Measurements from ENCODE around the gene CACNA1C. TPM values are rescaled to one million over a fixed set of nuclear protein-coding genes. Genes with fewer than 3 reads are reported as not detected.

Gene CACNA1C
- polyA plus RNA-seq, 4 donors = 0.67 to 2.5 (median 2.0) TPM

GRCh38 chr12:2570562-2570961 is 517.8 kb downstream of the CACNA1C start:
- Histone ChIP-seq H3K27me3 (ENCODE audit: control insufficient read depth in 3 of 3, insufficient read depth in 3 of 3, low read length in 3 of 3) (no peaks in the 10 kb centered on the region), H3K4me1 (ENCODE audit: control insufficient read depth in 3 of 3, insufficient read depth in 2 of 3, low read depth in 1 of 3, low read length in 2 of 3) (no peaks in the 10 kb centered on the region), H3K36me3 (ENCODE audit: control insufficient read depth in 3 of 3, insufficient read depth in 2 of 3, low read depth in 1 of 3, low read length in 3 of 3) (no peaks in the 10 kb centered on the region), H3K27ac (ENCODE audit: low read depth in 1 of 3, low read length in 2 of 3) (no peak overlapping the region), H3K4me3 (ENCODE audit: low read depth in 1 of 3, low read length in 3 of 3) (no peak overlapping the region), H3K9me3 (ENCODE audit: control insufficient read depth in 2 of 2, insufficient read depth in 1 of 2, low read depth in 1 of 2, low read length in 1 of 2) (no peaks in the 10 kb centered on the region)
- FAIRE-seq = no peak
- no peak for DNase-seq
- 84 to 87% (median 84%) methylated on average over 7 of the region's 7 CpGs for WGBS, 3 donors

DNA sequence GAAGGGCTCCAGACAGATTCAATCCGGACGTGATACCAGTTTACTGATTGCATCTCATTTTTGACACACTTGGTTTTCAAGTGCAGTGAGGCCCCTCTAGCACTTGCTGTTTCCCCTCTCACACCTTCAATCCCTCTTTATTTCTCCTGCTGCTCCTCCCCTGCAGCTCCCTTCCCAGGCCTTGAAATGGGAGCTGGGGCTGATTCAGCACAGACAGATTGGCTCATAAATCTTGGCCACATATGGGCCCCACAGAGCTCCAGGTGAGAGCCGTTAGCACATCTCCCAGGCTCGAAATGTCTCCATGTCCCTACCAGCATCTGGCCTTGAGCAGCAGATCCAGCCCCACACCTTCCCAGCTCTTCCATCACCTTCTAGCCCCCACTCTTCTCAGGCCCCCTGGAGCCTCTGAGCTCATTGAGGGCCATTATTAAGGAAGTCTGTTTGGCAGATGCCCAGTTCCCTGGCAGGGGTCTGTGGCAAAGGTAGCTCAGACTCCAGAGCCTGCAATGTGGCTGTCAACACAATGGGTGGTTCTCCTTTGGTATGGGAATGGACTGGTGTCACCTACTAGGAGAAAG is 521.7 kb downstream of the CACNA1C start:
- DNase-seq = no peak
- Histone ChIP-seq H3K4me3 (ENCODE audit: low read depth in 1 of 3, low read length in 3 of 3) (no peak overlapping the region), H3K36me3 (ENCODE audit: control insufficient read depth in 3 of 3, insufficient read depth in 2 of 3, low read depth in 1 of 3, low read length in 3 of 3) (no peaks in the 10 kb centered on the region), H3K9me3 (ENCODE audit: control insufficient read depth in 2 of 2, insufficient read depth in 1 of 2, low read depth in 1 of 2, low read length in 1 of 2) (no peaks in the 10 kb centered on the region), H3K27ac (ENCODE audit: low read depth in 1 of 3, low read length in 2 of 3) (no peak overlapping the region), H3K27me3 (ENCODE audit: control insufficient read depth in 3 of 3, insufficient read depth in 3 of 3, low read length in 3 of 3) (no peaks in the 10 kb centered on the region), H3K4me1 (ENCODE audit: control insufficient read depth in 3 of 3, insufficient read depth in 2 of 3, low read depth in 1 of 3, low read length in 2 of 3) (no peaks in the 10 kb centered on the region)
- no peak for FAIRE-seq
- 90 to 96% (median 91%) methylated on average over 4 of the region's 4 CpGs for WGBS, 3 donors

DNA sequence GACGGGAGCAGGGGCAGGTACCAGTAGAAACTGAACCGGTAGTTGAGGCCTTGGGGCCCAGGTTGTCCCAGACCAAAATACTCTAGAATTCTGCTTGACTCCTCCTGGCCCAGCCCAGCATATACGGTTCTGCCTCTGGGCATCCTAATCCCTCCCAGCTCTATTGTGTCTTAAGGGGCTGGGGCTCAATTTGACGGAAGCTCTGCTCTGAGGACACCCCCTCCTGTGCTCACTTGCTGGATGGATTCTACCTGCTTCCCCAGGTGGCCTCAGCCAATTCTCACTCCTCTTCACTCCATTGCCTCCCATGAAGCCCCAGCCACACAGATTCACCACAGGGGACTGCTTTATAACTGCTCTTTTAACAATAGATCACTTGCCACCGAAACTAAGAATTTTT is 522.5 kb downstream of the CACNA1C start:
- H3K9me3 ChIP-seq (ENCODE audit: control insufficient read depth in 2 of 2, insufficient read depth in 1 of 2, low read depth in 1 of 2, low read length in 1 of 2) = no peaks in the 10 kb centered on the region
- DNase-seq = no peak
- H3K4me3 ChIP-seq (ENCODE audit: low read depth in 1 of 3, low read length in 3 of 3) = no peak overlapping the region
- no peaks in the 10 kb centered on the region for H3K27me3 ChIP-seq (ENCODE audit: control insufficient read depth in 3 of 3, insufficient read depth in 3 of 3, low read length in 3 of 3)
- WGBS, 3 donors = 53 to 75% (median 58%) methylated on average over 5 of the region's 5 CpGs
- no peaks in the 10 kb centered on the region for H3K36me3 ChIP-seq (ENCODE audit: control insufficient read depth in 3 of 3, insufficient read depth in 2 of 3, low read depth in 1 of 3, low read length in 3 of 3)
- no peak for FAIRE-seq
- no peaks in the 10 kb centered on the region for H3K4me1 ChIP-seq (ENCODE audit: control insufficient read depth in 3 of 3, insufficient read depth in 2 of 3, low read depth in 1 of 3, low read length in 2 of 3)
- no peak overlapping the region for H3K27ac ChIP-seq (ENCODE audit: low read depth in 1 of 3, low read length in 2 of 3)

DNA sequence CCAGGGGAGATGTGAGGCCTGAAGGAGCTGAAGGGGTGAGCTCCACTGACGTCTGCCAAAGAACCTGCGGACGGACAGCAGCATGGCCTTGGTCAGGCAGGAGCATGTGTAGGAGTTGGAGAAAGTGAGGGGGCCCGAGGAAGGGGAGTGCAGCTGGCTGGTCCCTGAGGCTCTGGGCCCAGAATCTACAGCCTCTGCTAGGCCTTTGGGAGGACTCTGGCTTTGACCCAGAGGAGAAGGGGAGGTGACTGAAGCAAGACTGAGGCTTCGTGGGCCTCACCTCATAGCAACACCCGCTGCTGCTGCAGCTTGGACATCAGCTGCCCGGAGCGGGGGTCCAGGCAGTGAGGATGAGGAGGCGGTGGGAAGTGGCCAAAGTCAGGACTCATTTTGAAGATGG is 525.4 kb downstream of the CACNA1C start:
- Histone ChIP-seq H3K4me1 (ENCODE audit: control insufficient read depth in 3 of 3, insufficient read depth in 2 of 3, low read depth in 1 of 3, low read length in 2 of 3) (no peaks in the 10 kb centered on the region), H3K9me3 (ENCODE audit: control insufficient read depth in 2 of 2, insufficient read depth in 1 of 2, low read depth in 1 of 2, low read length in 1 of 2) (no peaks in the 10 kb centered on the region), H3K36me3 (ENCODE audit: control insufficient read depth in 3 of 3, insufficient read depth in 2 of 3, low read depth in 1 of 3, low read length in 3 of 3) (no peaks in the 10 kb centered on the region), H3K4me3 (ENCODE audit: low read depth in 1 of 3, low read length in 3 of 3) (no peak overlapping the region), H3K27ac (ENCODE audit: low read depth in 1 of 3, low read length in 2 of 3) (no peak overlapping the region), H3K27me3 (ENCODE audit: control insufficient read depth in 3 of 3, insufficient read depth in 3 of 3, low read length in 3 of 3) (peaks cover 0 to 6% (median 0%) of the 10 kb centered on the region in 3 donors)
- no peak for DNase-seq
- FAIRE-seq = no peak
- 92 to 94% (median 92%) methylated on average over 9 of the region's 9 CpGs for WGBS, 3 donors

GRCh38 chr12:2578772-2579171 is 526.0 kb downstream of the CACNA1C start:
- H3K4me3 ChIP-seq (ENCODE audit: low read depth in 1 of 3, low read length in 3 of 3) = no peak overlapping the region
- FAIRE-seq (no peak), DNase-seq (no peak)
- H3K36me3 ChIP-seq (ENCODE audit: control insufficient read depth in 3 of 3, insufficient read depth in 2 of 3, low read depth in 1 of 3, low read length in 3 of 3) = no peaks in the 10 kb centered on the region
- no peak overlapping the region for H3K27ac ChIP-seq (ENCODE audit: low read depth in 1 of 3, low read length in 2 of 3)
- no peaks in the 10 kb centered on the region for H3K9me3 ChIP-seq (ENCODE audit: control insufficient read depth in 2 of 2, insufficient read depth in 1 of 2, low read depth in 1 of 2, low read length in 1 of 2)
- no peaks in the 10 kb centered on the region for H3K4me1 ChIP-seq (ENCODE audit: control insufficient read depth in 3 of 3, insufficient read depth in 2 of 3, low read depth in 1 of 3, low read length in 2 of 3)
- 89 to 90% (median 90%) methylated on average over 6 of the region's 6 CpGs for WGBS, 3 donors
- peaks cover 0 to 12% (median 0%) of the 10 kb centered on the region in 3 donors for H3K27me3 ChIP-seq (ENCODE audit: control insufficient read depth in 3 of 3, insufficient read depth in 3 of 3, low read length in 3 of 3)

DNA sequence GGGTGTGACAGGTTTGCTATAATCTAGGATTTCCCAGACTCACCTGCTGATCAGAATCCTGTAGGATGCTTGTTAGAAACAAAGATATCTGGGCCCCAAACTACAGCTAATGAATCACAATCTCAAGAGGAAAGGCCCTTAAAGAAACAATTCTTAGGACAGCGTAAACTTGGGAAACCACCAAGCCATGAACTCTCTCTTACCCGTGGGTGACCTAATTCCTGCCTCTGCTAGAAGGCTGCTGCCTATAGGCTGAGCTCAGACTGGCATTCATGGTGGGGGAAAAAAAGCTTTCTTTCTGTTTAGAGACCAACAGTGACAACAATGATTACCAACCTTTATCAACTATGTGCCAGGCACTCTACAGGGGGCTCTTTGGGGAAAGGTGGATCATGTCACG is 528.0 kb downstream of the CACNA1C start:
- peak in 1 of 2 donors; percentile 11 for DNase-seq
- H3K27me3 ChIP-seq (ENCODE audit: control insufficient read depth in 3 of 3, insufficient read depth in 3 of 3, low read length in 3 of 3) = peaks cover 0 to 15% (median 0%) of the 10 kb centered on the region in 3 donors
- no peak for FAIRE-seq
- no peak overlapping the region for H3K4me3 ChIP-seq (ENCODE audit: low read depth in 1 of 3, low read length in 3 of 3)
- H3K9me3 ChIP-seq (ENCODE audit: control insufficient read depth in 2 of 2, insufficient read depth in 1 of 2, low read depth in 1 of 2, low read length in 1 of 2) = no peaks in the 10 kb centered on the region
- no peak overlapping the region for H3K27ac ChIP-seq (ENCODE audit: low read depth in 1 of 3, low read length in 2 of 3)
- H3K4me1 ChIP-seq (ENCODE audit: control insufficient read depth in 3 of 3, insufficient read depth in 2 of 3, low read depth in 1 of 3, low read length in 2 of 3) = no peaks in the 10 kb centered on the region
- H3K36me3 ChIP-seq (ENCODE audit: control insufficient read depth in 3 of 3, insufficient read depth in 2 of 3, low read depth in 1 of 3, low read length in 3 of 3) = no peaks in the 10 kb centered on the region
- 53 to 62% (median 60%) methylated on average over 3 of the region's 3 CpGs for WGBS, 3 donors

GRCh38 chr12:2581293-2582045 is 528.7 kb downstream of the CACNA1C start:
- 85 to 88% (median 87%) methylated on average over 15 of the region's 15 CpGs for WGBS, 3 donors
- Histone ChIP-seq H3K27me3 (ENCODE audit: control insufficient read depth in 3 of 3, insufficient read depth in 3 of 3, low read length in 3 of 3) (peaks cover 0 to 15% (median 0%) of the 10 kb centered on the region in 3 donors), H3K9me3 (ENCODE audit: control insufficient read depth in 2 of 2, insufficient read depth in 1 of 2, low read depth in 1 of 2, low read length in 1 of 2) (no peaks in the 10 kb centered on the region), H3K4me1 (ENCODE audit: control insufficient read depth in 3 of 3, insufficient read depth in 2 of 3, low read depth in 1 of 3, low read length in 2 of 3) (peaks cover 0 to 4% (median 0%) of the 10 kb centered on the region in 3 donors), H3K4me3 (ENCODE audit: low read depth in 1 of 3, low read length in 3 of 3) (no peak overlapping the region), H3K36me3 (ENCODE audit: control insufficient read depth in 3 of 3, insufficient read depth in 2 of 3, low read depth in 1 of 3, low read length in 3 of 3) (no peaks in the 10 kb centered on the region), H3K27ac (ENCODE audit: low read depth in 1 of 3, low read length in 2 of 3) (no peak overlapping the region)
- no peak for DNase-seq
- FAIRE-seq = no peak

GRCh38 chr12:2582631-2583030 is 529.8 kb downstream of the CACNA1C start:
- Histone ChIP-seq H3K27ac (ENCODE audit: low read depth in 1 of 3, low read length in 2 of 3) (no peak overlapping the region), H3K4me1 (ENCODE audit: control insufficient read depth in 3 of 3, insufficient read depth in 2 of 3, low read depth in 1 of 3, low read length in 2 of 3) (peaks cover 0 to 5% (median 0%) of the 10 kb centered on the region in 3 donors), H3K36me3 (ENCODE audit: control insufficient read depth in 3 of 3, insufficient read depth in 2 of 3, low read depth in 1 of 3, low read length in 3 of 3) (no peaks in the 10 kb centered on the region), H3K27me3 (ENCODE audit: control insufficient read depth in 3 of 3, insufficient read depth in 3 of 3, low read length in 3 of 3) (peaks cover 0 to 15% (median 0%) of the 10 kb centered on the region in 3 donors), H3K9me3 (ENCODE audit: control insufficient read depth in 2 of 2, insufficient read depth in 1 of 2, low read depth in 1 of 2, low read length in 1 of 2) (no peaks in the 10 kb centered on the region), H3K4me3 (ENCODE audit: low read depth in 1 of 3, low read length in 3 of 3) (no peak overlapping the region)
- WGBS, 3 donors = 58 to 65% (median 62%) methylated on average over 8 to 9 of the region's 9 CpGs
- FAIRE-seq (no peak), DNase-seq (no peak)
